ENCODE measurements around the gene TOX3.

TOX3 gene

DNA sequence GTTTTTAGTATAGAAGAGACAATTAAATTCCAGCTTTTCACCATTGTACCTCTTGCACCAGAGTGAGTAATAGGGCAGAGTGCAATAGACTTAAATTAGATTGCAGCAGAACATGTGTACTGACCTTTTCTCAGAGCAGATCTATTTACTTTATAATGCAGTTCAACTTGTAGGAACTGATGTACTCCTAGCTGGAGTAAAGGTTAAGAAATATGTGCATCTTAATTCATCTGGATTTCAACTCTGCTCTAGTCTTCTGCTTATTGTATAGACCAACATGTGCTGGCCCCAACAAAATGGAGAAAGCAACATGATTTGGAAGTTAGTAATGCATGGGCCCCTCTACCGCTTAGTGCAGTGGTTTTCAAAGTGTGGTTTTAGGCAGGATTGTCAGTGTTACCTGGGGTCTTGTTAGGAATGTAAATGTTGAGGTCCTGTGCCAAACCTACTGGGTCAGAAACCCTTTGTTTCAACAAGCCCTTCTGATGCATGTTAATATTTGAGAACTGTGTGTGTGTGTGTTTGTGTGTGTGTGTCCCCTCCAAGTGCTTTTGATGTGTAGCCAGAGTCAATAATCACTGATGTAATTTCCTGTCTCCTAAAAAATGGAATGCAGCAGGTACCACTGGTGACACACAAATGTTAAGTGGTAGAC is 138.6 kb downstream of the TOX3 start:
- no peak overlapping the region for H3K4me3 ChIP-seq (ENCODE audit: low read depth, low read length)

DNA sequence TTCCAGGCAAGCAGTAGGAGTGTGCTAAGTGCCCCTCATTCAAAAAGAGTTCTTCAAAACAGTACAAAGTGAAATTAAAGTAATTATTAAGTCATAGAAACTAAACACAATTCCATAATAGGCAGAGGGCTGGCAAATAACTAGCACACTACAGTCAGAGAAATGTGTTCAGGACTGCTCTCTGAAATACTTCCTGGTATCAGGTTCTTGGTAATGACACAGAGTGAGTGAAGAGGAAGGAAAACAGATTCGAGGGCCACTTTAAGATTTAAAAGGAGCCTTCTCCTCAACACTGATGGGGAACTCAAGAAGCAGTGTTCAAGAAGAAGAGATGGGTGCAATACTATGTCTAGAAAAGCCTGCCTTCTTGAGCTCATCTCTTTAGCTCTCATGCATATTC is 139.2 kb downstream of the TOX3 start:
- no peak overlapping the region for H3K4me3 ChIP-seq (ENCODE audit: low read depth, low read length)

DNA sequence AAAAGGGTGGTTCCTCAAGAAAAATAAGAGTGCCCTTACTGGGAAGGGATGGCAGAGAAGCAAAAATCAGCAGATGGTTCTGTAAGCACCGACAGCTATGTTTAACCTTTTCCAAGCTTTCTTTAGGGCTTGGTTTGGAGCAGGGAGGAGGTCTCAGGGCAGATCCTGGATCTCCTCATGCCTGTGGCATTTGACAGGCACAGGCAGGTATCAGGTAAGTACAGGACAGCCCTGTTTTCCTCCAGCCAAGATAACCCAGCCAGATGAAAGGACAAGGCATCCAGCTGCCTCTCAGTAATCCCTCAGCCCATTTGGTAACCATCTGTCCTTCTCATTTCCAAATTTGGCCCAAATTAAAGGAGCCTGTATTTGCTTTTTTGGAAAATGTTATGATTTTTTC is 141.5 kb downstream of the TOX3 start:
- H3K4me3 ChIP-seq (ENCODE audit: low read depth, low read length): no peak overlapping the region

DNA sequence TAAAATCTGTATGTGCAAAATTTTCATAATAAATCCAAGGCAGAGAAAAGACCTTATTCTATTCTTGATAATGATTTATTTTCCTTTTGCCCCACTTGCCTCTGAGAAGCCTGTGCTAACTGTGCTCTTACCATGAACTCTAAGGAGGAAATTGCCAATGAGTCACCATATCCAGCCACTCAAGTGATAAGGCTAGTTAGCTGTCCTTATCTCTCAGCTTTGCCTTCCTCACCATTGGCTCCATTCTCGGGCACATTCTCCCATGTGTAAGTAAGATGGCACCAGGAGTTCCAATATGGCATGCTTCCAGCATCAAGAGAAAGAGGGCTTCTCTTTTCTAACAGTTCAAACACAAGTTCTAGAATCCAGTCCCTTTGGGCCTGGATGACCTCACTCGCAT is 142.4 kb downstream of the TOX3 start:
- no peak overlapping the region for H3K4me3 ChIP-seq (ENCODE audit: low read depth, low read length)

DNA sequence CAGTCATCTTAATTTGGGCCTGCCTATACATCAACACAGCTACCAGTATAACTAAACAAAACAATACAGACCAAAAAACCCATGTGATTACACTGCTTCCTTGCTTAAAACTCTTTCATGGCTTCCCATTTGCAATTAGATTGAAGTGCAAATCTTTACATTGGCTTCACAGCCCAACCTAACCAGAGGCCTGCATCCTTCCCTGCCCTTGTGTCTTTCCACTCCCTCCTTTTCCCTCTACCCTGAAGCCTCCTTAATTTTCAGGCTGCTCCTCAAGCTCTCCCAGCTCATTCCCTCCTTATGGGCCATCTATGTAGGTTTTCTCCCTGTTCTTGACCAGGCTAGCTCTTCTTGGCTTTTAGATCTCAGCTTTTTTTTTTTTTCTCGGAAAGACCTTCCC is 147.8 kb downstream of the TOX3 start:
- no peak overlapping the region for H3K4me3 ChIP-seq (ENCODE audit: low read depth, low read length)

DNA sequence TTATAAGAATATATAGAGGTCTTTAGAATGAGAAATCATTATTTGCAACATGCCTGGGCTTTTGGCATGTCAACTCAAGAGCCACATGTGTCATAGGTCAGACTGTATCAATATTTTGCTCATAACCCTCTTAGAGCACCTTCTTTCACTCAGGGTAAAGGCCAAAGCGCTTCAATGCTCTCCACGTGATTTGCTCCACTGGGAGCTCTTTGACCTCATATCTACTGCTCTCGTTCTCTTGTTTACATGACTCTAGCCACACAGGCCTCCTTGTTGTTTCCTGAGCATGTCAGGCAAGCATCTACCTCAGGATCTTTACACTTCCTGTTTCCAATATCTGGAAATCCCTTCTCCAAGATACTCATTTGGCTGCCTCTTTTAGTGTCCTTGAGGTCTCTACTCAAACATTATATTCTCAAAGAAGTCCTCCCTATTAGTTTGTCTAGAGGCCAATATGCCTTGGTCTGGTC is 148.4 kb downstream of the TOX3 start:
- no peak overlapping the region for H3K4me3 ChIP-seq (ENCODE audit: low read depth, low read length)

DNA sequence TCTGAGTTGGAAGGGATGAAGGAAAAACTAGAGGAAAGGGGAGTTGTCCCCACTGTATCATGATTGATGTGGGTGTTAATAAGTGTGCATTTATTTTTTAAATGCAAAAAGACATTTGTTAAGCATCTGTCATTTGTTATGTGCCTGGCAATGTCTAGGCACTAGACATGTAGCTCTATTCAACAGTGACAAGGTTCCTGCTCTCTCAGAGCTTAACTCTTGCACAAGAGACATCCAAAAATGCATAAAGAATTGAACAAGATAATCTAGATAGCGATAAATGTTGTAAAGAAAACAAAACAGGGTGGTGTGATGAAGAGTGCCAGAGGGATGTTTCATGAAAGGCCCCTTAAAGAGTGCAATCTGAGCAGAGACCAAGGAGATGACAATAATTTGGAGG is 148.9 kb downstream of the TOX3 start:
- H3K4me3 ChIP-seq (ENCODE audit: low read depth, low read length): no peak overlapping the region

DNA sequence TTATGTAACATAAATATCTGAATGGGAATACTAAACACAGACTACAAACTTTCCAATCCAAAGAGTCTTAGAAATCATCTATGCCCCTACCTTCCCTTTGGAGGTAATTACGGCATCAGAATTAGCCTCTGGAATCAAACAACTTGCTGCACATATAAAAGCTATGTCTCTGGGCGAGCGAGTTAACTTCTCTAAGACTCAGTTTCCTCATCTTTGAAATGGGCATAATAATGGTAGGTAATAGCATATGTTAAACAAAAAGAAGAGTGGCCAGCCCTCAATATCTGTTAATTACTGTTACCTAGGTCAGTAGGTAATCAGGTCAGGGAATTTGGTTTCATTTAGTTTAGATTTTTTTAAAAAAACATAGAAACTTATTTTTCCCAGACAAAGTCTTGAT is 153.5 kb downstream of the TOX3 start:
- H3K4me3 ChIP-seq (ENCODE audit: low read depth, low read length): no peak overlapping the region

DNA sequence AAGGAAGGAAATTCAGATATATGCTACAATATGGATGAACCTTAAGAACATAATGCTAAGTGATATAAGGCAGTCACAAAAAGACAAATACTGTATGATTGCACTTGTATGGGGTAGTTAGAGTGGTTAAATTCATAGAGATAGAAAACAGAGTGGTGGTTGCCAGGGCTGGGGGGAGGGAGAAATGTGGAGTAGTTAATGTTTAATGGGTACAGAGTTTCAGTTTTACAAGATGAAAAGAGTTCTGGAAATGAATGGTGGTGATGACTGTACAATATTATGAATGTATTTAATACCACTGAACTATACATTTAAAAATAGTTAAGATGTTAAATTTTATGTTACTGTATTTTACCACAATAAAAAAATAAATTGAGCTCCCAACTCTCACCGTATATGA is 157.9 kb downstream of the TOX3 start:
- no peak overlapping the region for H3K4me3 ChIP-seq (ENCODE audit: low read depth, low read length)
